CD4-positive, CD25-positive, alpha-beta regulatory T cell (primary cell): ENCODE results near the gene FUT6. TPM values are rescaled to one million over a fixed set of nuclear protein-coding genes. Genes with fewer than 3 reads are reported as not detected.
"Not testable (repeated sequence)": the region's sequence is repeated elsewhere in the genome, so short reads cannot be mapped to it uniquely, and the experiment has no call there.

Experiments used
- ATAC-seq, 2 donors: fragments of 150-1000 bp; cut with Tn5 transposase; one replicate each; pipeline ENCODE4 v1.10.0; 2021; ENCODE audit warnings: low read depth in 2 of 2, moderate number of reproducible peaks in 2 of 2, moderate library complexity in 1 of 2
- DNase-seq, 3 donors: peaks; one replicate each; pipeline versions ENCODE4 v3.0.0 to v3.0.0-alpha.2; 2012 to 2022; ENCODE audit warnings: mixed read lengths in 1 of 3
- H3K27ac ChIP-seq: one replicate; pipeline ENCODE4 v1.7.0; 2013; ENCODE audit warnings: mild to moderate bottlenecking, low read length; ENCODE audit not compliant: insufficient read depth, poor library complexity, severe bottlenecking
- H3K27me3 ChIP-seq: one replicate; pipeline ENCODE4 v1.7.0; 2013; ENCODE audit warnings: low read length; ENCODE audit not compliant: control insufficient read depth, insufficient read depth
- H3K36me3 ChIP-seq: one replicate; pipeline ENCODE4 v1.7.0; 2013; ENCODE audit warnings: mild to moderate bottlenecking, low read length, moderate library complexity; ENCODE audit not compliant: control insufficient read depth, insufficient read depth
- H3K4me1 ChIP-seq: 2 replicates; pipeline ENCODE4 v1.7.0; 2013; ENCODE audit warnings: mild to moderate bottlenecking, low read length; ENCODE audit not compliant: insufficient read depth, control insufficient read depth, poor library complexity, severe bottlenecking
- H3K4me3 ChIP-seq: one replicate; pipeline ENCODE4 v1.7.0; 2013; ENCODE audit warnings: low read depth, mild to moderate bottlenecking, low read length, moderate library complexity
- H3K9me3 ChIP-seq, 2 experiments: 1 replicate in 1 of 2; 2 replicates in 1 of 2; pipeline ENCODE4 v1.7.0; 2013; ENCODE audit warnings: low read length in 2 of 2, mild to moderate bottlenecking in 1 of 2, moderate library complexity in 1 of 2; ENCODE audit not compliant: control insufficient read depth in 2 of 2
- H3K27ac Mint-ChIP-seq, 3 donors: one replicate each; pipeline ENCODE4 v1.8.0; 2020 to 2022; ENCODE audit warnings: mild to moderate bottlenecking in 3 of 3, mixed read lengths in 3 of 3, moderate library complexity in 2 of 3
- H3K27me3 Mint-ChIP-seq: one replicate; pipeline ENCODE4 v1.8.0; 2022; ENCODE audit warnings: mild to moderate bottlenecking, mixed read lengths
- H3K36me3 Mint-ChIP-seq: one replicate; pipeline ENCODE4 v1.8.0; 2020; ENCODE audit warnings: mixed read lengths
- H3K4me1 Mint-ChIP-seq, 4 donors: one replicate each; pipeline ENCODE4 v1.8.0; 2020 to 2022; ENCODE audit warnings: mixed read lengths in 4 of 4, mild to moderate bottlenecking in 1 of 4
- H3K4me3 Mint-ChIP-seq, 4 donors: one replicate each; pipeline ENCODE4 v1.8.0; 2020 to 2022; ENCODE audit warnings: mild to moderate bottlenecking in 4 of 4, mixed read lengths in 4 of 4, moderate library complexity in 3 of 4
- H3K9me3 Mint-ChIP-seq, 7 donors: one replicate each; pipeline ENCODE4 v1.8.0; 2020 to 2022; ENCODE audit warnings: mixed read lengths in 7 of 7, mild to moderate bottlenecking in 3 of 7, moderate library complexity in 2 of 7
- polyA plus RNA-seq, 4 donors: library from polyadenylated mRNA; unstranded; fragments of 300-500 nt; fragmentation: Illumina TruSeq; gene quantifications; one replicate each; pipeline ENCODE4 v1.2.3, GENCODE V29; 2021
- total RNA-seq: library from RNA; stranded (reverse); gene quantifications from one replicate; pipeline ENCODE4 v1.2.3, GENCODE V29; 2022

Gene FUT6
- total and polyA plus RNA-seq, 5 donors from 2014 or later, result not detected

- Mint-ChIP-seq H3K9me3 (peaks cover 0 to 2% (median 0%) of the 10 kb centered on the region in 7 donors), H3K27me3 (peaks cover 5% of the 10 kb centered on the region), H3K36me3 (no peaks in the 10 kb centered on the region), H3K4me1 (no peaks in the 10 kb centered on the region), H3K4me3 (no peak overlapping the region), H3K27ac (no peak overlapping the region)
- no peak overlapping the region for H3K27ac ChIP-seq
- DNase-seq, result no peak
- no peak for ATAC-seq
- no peaks in the 10 kb centered on the region for H3K9me3 ChIP-seq
- H3K36me3 ChIP-seq, result no peaks in the 10 kb centered on the region
- no peak overlapping the region for H3K4me3 ChIP-seq
- H3K4me1 ChIP-seq, result no peaks in the 10 kb centered on the region
- H3K27me3 ChIP-seq, result no peaks in the 10 kb centered on the region
These were observed 38.4 kb upstream of the FUT6 start for GRCh38 chr19:5877882-5878281.

GRCh38 chr19:5877427-5877826 is 37.9 kb upstream of the FUT6 start:
- Mint-ChIP-seq H3K27me3 (peaks cover 5% of the 10 kb centered on the region), H3K36me3 (no peaks in the 10 kb centered on the region), H3K9me3 (peaks cover 0 to 2% (median 0%) of the 10 kb centered on the region in 7 donors), H3K27ac (no peak overlapping the region), H3K4me1 (no peaks in the 10 kb centered on the region), H3K4me3 (no peak overlapping the region)
- H3K36me3 ChIP-seq, result no peaks in the 10 kb centered on the region
- no peaks in the 10 kb centered on the region for H3K4me1 ChIP-seq
- no peak overlapping the region for H3K4me3 ChIP-seq
- DNase-seq, result no peak
- no peaks in the 10 kb centered on the region for H3K27me3 ChIP-seq
- no peak overlapping the region for H3K27ac ChIP-seq
- no peaks in the 10 kb centered on the region for H3K9me3 ChIP-seq
- no peak for ATAC-seq

GRCh38 chr19:5874496-5874895 is 35.0 kb upstream of the FUT6 start:
- not testable (repeated sequence) for ATAC-seq, H3K27me3 Mint-ChIP-seq, H3K9me3 ChIP-seq, H3K4me3 ChIP-seq, DNase-seq, H3K27ac ChIP-seq, H3K36me3 ChIP-seq, H3K4me1 ChIP-seq, H3K9me3 Mint-ChIP-seq, H3K36me3 Mint-ChIP-seq, H3K27me3 ChIP-seq, H3K4me1 Mint-ChIP-seq, H3K27ac Mint-ChIP-seq, H3K4me3 Mint-ChIP-seq

GRCh38 chr19:5873617-5874199 is 34.2 kb upstream of the FUT6 start:
- Mint-ChIP-seq H3K36me3 (no peaks in the 10 kb centered on the region), H3K4me1 (no peaks in the 10 kb centered on the region)
- no peak for ATAC-seq

GRCh38 chr19:5870986-5871394 is 31.5 kb upstream of the FUT6 start:
- Mint-ChIP-seq H3K36me3 (no peaks in the 10 kb centered on the region), H3K27ac (peak overlapping the region in 1 of 3 donors; percentile 48), H3K9me3 (peaks cover 0 to 2% (median 0%) of the 10 kb centered on the region in 7 donors), H3K27me3 (no peaks in the 10 kb centered on the region), H3K4me3 (no peak overlapping the region), H3K4me1 (no peaks in the 10 kb centered on the region)
- Histone ChIP-seq H3K27me3 (no peaks in the 10 kb centered on the region), H3K27ac (no peak overlapping the region), H3K4me3 (no peak overlapping the region), H3K36me3 (no peaks in the 10 kb centered on the region), H3K4me1 (no peaks in the 10 kb centered on the region), H3K9me3 (no peaks in the 10 kb centered on the region)
- no peak for DNase-seq
- ATAC-seq, result no peak

More at GRCh38 chr19:5873617-5874199, 34.2 kb upstream of the FUT6 start:
- H3K27ac ChIP-seq, result no peak overlapping the region
- no peaks in the 10 kb centered on the region for H3K27me3 ChIP-seq
- no peak overlapping the region for H3K4me3 ChIP-seq
- H3K27me3 Mint-ChIP-seq, result no peaks in the 10 kb centered on the region
- H3K9me3 Mint-ChIP-seq, result peaks cover 0 to 2% (median 0%) of the 10 kb centered on the region in 7 donors
- no peaks in the 10 kb centered on the region for H3K4me1 ChIP-seq
- no peak overlapping the region for H3K4me3 Mint-ChIP-seq
- H3K36me3 ChIP-seq, result no peaks in the 10 kb centered on the region
- H3K27ac Mint-ChIP-seq, result no peak overlapping the region
- no peak for DNase-seq
- H3K9me3 ChIP-seq, result no peaks in the 10 kb centered on the region

- Histone ChIP-seq H3K9me3 (no peaks in the 10 kb centered on the region), H3K4me3 (no peak overlapping the region), H3K27me3 (no peaks in the 10 kb centered on the region), H3K36me3 (no peaks in the 10 kb centered on the region), H3K4me1 (no peaks in the 10 kb centered on the region), H3K27ac (no peak overlapping the region)
- H3K36me3 Mint-ChIP-seq, result no peaks in the 10 kb centered on the region
- H3K4me1 Mint-ChIP-seq, result no peaks in the 10 kb centered on the region
- ATAC-seq (no peak), DNase-seq (no peak)
- no peak overlapping the region for H3K4me3 Mint-ChIP-seq
- H3K27me3 Mint-ChIP-seq, result no peaks in the 10 kb centered on the region
- H3K9me3 Mint-ChIP-seq, result peaks cover 0 to 2% (median 0%) of the 10 kb centered on the region in 7 donors
- peak overlapping the region in 1 of 3 donors; percentile 79 for H3K27ac Mint-ChIP-seq
These were observed 28.0 kb upstream of the FUT6 start for GRCh38 chr19:5867201-5868136.

GRCh38 chr19:5865772-5866171 is 26.3 kb upstream of the FUT6 start:
- no peak overlapping the region for H3K27ac ChIP-seq
- peaks cover 0 to 2% (median 0%) of the 10 kb centered on the region in 4 donors for H3K4me1 Mint-ChIP-seq
- ATAC-seq, result no peak
- no peaks in the 10 kb centered on the region for H3K27me3 Mint-ChIP-seq
- peaks cover 0 to 2% (median 0%) of the 10 kb centered on the region in 7 donors for H3K9me3 Mint-ChIP-seq
- no peaks in the 10 kb centered on the region for H3K4me1 ChIP-seq
- H3K36me3 ChIP-seq, result no peaks in the 10 kb centered on the region
- no peaks in the 10 kb centered on the region for H3K27me3 ChIP-seq
- no peak for DNase-seq
- H3K4me3 ChIP-seq, result no peak overlapping the region
- H3K9me3 ChIP-seq, result no peaks in the 10 kb centered on the region
- no peak overlapping the region for H3K4me3 Mint-ChIP-seq
- H3K36me3 Mint-ChIP-seq, result no peaks in the 10 kb centered on the region
- no peak overlapping the region for H3K27ac Mint-ChIP-seq
